HG02884 (cell line): Measurements from ENCODE around the gene TMEM176A.
"Not testable (repeated sequence)": the region's sequence is repeated elsewhere in the genome, so short reads cannot be mapped to it uniquely, and the experiment has no call there.

ENCODE experiments used
- ATAC-seq: cut with Tn5 transposase; IDR thresholded peaks from one replicate; pipeline ENCODE4 v1.9.1; 2021; ENCODE audit warnings: mild to moderate bottlenecking, moderate library complexity; ENCODE audit not compliant: unreplicated experiment

Gene TMEM176A

GRCh38 chr7:150807616-150808438 is 7.3 kb downstream of the TMEM176A start:
- not testable (repeated sequence) for ATAC-seq

- no peak for ATAC-seq
Measured at GRCh38 chr7:150814328-150815001, 13.9 kb downstream of the TMEM176A start.

GRCh38 chr7:150818971-150819370 is 18.4 kb downstream of the TMEM176A start:
- no peak for ATAC-seq

- no peak for ATAC-seq
Measured at GRCh38 chr7:150820148-150820547, 19.6 kb downstream of the TMEM176A start.

- no peak for ATAC-seq
Measured at GRCh38 chr7:150820578-150821198, 20.1 kb downstream of the TMEM176A start.

GRCh38 chr7:150823043-150823442 is 22.5 kb downstream of the TMEM176A start:
- ATAC-seq, result no peak

- ATAC-seq, result no peak
Measured at GRCh38 chr7:150823484-150824126, 23.0 kb downstream of the TMEM176A start.

- no peak for ATAC-seq
Measured at GRCh38 chr7:150824379-150825177, 24.0 kb downstream of the TMEM176A start.

- no peak for ATAC-seq
Measured at GRCh38 chr7:150826061-150826849, 25.7 kb downstream of the TMEM176A start.

GRCh38 chr7:150828384-150828783 is 27.8 kb downstream of the TMEM176A start:
- ATAC-seq, result no peak

GRCh38 chr7:150829426-150829825 is 28.9 kb downstream of the TMEM176A start:
- no peak for ATAC-seq

- ATAC-seq, result no peak
Measured at GRCh38 chr7:150830937-150831336, 30.4 kb downstream of the TMEM176A start.

- ATAC-seq, result no peak
Measured at GRCh38 chr7:150831851-150832250, 31.3 kb downstream of the TMEM176A start.

- ATAC-seq, result no peak
Measured at GRCh38 chr7:150835019-150835418, 34.5 kb downstream of the TMEM176A start.

GRCh38 chr7:150835702-150836280 is 35.2 kb downstream of the TMEM176A start:
- no peak for ATAC-seq

GRCh38 chr7:150838965-150839650 is 38.5 kb downstream of the TMEM176A start:
- ATAC-seq, result no peak

- no peak for ATAC-seq
Measured at GRCh38 chr7:150842018-150842417, 41.4 kb downstream of the TMEM176A start.

- no peak for ATAC-seq
Measured at GRCh38 chr7:150842716-150843115, 42.1 kb downstream of the TMEM176A start.

GRCh38 chr7:150845421-150845861 is 44.9 kb downstream of the TMEM176A start:
- ATAC-seq, result no peak
